ENCODE data around the gene DPP10. TPM values are rescaled to one million over a fixed set of nuclear protein-coding genes. Genes with fewer than 3 reads are reported as not detected.

DPP10 gene
- total RNA-seq, 2 donors from 2014 or later: not detected

GRCh38 chr2:114421781-114422180, 20.7 kb upstream of the DPP10 start:
- H3K4me3 ChIP-seq: no peak overlapping the region
- TF ChIP-seq CTCF (IDR thresholded peaks at IDR 0.05): no peak
- no peaks in the 10 kb centered on the region for H3K27me3 ChIP-seq (replicated peaks; ENCODE audit: insufficient read depth)
- H3K36me3 ChIP-seq: no peaks in the 10 kb centered on the region
- no peaks in the 10 kb centered on the region for H3K9me3 ChIP-seq
- DNase-seq (ENCODE audit: low spot score) (no peak), ATAC-seq (ENCODE audit: insufficient number of reproducible peaks, low FRiP score, low read depth) (no peak)
- no peak overlapping the region for H3K27ac ChIP-seq
- peaks cover 7 to 34% of the 10 kb centered on the region in 2 donors for H3K4me1 ChIP-seq (ENCODE audit: control insufficient read depth in 1 of 2, low read depth in 2 of 2)

GRCh38 chr2:114424699-114425098, 17.7 kb upstream of the DPP10 start:
- Histone ChIP-seq H3K27ac (peak overlapping the region; percentile 86), H3K9me3 (no peaks in the 10 kb centered on the region), H3K4me3 (no peak overlapping the region), H3K27me3 (replicated peaks; ENCODE audit: insufficient read depth) (no peaks in the 10 kb centered on the region), H3K36me3 (no peaks in the 10 kb centered on the region), H3K4me1 (ENCODE audit: control insufficient read depth in 1 of 2, low read depth in 2 of 2) (peaks cover 19 to 46% of the 10 kb centered on the region in 2 donors)
- no peak for DNase-seq (ENCODE audit: low spot score)
- ATAC-seq (ENCODE audit: insufficient number of reproducible peaks, low FRiP score, low read depth): no peak
- no peak for TF ChIP-seq CTCF (IDR thresholded peaks at IDR 0.05)

- Histone ChIP-seq H3K4me3 (peak overlapping the region; percentile 5), H3K36me3 (no peaks in the 10 kb centered on the region), H3K4me1 (ENCODE audit: control insufficient read depth in 1 of 2, low read depth in 2 of 2) (peaks cover 19 to 46% of the 10 kb centered on the region in 2 donors), H3K27ac (peak overlapping the region; percentile 86), H3K27me3 (replicated peaks; ENCODE audit: insufficient read depth) (no peaks in the 10 kb centered on the region), H3K9me3 (no peaks in the 10 kb centered on the region)
- TF ChIP-seq CTCF (IDR thresholded peaks at IDR 0.05): no peak
- DNase-seq (ENCODE audit: low spot score) (no peak), ATAC-seq (ENCODE audit: insufficient number of reproducible peaks, low FRiP score, low read depth) (peak; percentile 89)
Observed at GRCh38 chr2:114426756-114427155, 15.7 kb upstream of the DPP10 start.

GRCh38 chr2:114436329-114436728, 6.1 kb upstream of the DPP10 start:
- ATAC-seq (ENCODE audit: insufficient number of reproducible peaks, low FRiP score, low read depth) (no peak), DNase-seq (ENCODE audit: low spot score) (no peak)
- TF ChIP-seq CTCF (IDR thresholded peaks at IDR 0.05): no peak
- Histone ChIP-seq H3K4me3 (no peak overlapping the region), H3K9me3 (no peaks in the 10 kb centered on the region), H3K36me3 (no peaks in the 10 kb centered on the region), H3K27ac (no peak overlapping the region), H3K4me1 (ENCODE audit: control insufficient read depth in 1 of 2, low read depth in 2 of 2) (no peaks in the 10 kb centered on the region), H3K27me3 (replicated peaks; ENCODE audit: insufficient read depth) (no peaks in the 10 kb centered on the region)

GRCh38 chr2:114446571-114446970, 4.1 kb downstream of the DPP10 start:
- Histone ChIP-seq H3K27ac (no peak overlapping the region), H3K9me3 (no peaks in the 10 kb centered on the region), H3K27me3 (replicated peaks; ENCODE audit: insufficient read depth) (no peaks in the 10 kb centered on the region), H3K36me3 (no peaks in the 10 kb centered on the region), H3K4me3 (no peak overlapping the region), H3K4me1 (ENCODE audit: control insufficient read depth in 1 of 2, low read depth in 2 of 2) (peaks cover 0 to 4% of the 10 kb centered on the region in 2 donors)
- ATAC-seq (ENCODE audit: insufficient number of reproducible peaks, low FRiP score, low read depth) (no peak), DNase-seq (ENCODE audit: low spot score) (no peak)
- TF ChIP-seq CTCF (IDR thresholded peaks at IDR 0.05): no peak
